CD8-positive, alpha-beta memory T cell (primary cell): ENCODE results near the gene NAT14. TPM values are rescaled to one million over a fixed set of nuclear protein-coding genes. Genes with fewer than 3 reads are reported as not detected.

ENCODE experiments used
- CTCF ChIA-PET: fragments of 350-600 bp; sonication (Branson Sonifier 250); formaldehyde crosslinking; loops from one replicate; lab custom pipeline; 2021; ENCODE audit warnings: antibody characterized with exemption; lab: Charles Lee
- POLR2A ChIA-PET: fragments of 350-600 bp; sonication (Branson Sonifier 250); formaldehyde crosslinking; loops from one replicate; lab custom pipeline; 2021; ENCODE audit warnings: antibody characterized with exemption; lab: Charles Lee
- DNase-seq, 5 donors: peaks; one replicate each; pipeline versions ENCODE4 v3.0.0 to v3.0.0-alpha.2; 2020 to 2022; ENCODE audit warnings: mixed read lengths in 1 of 5
- H3K27ac ChIP-seq: one replicate; pipeline ENCODE4 v1.7.0; 2013; ENCODE audit warnings: low read depth, mild to moderate bottlenecking, low read length, moderate library complexity
- H3K27me3 ChIP-seq: 2 replicates; pipeline ENCODE4 v1.7.0; 2013; ENCODE audit warnings: low read length, mild to moderate bottlenecking; ENCODE audit not compliant: insufficient read depth, poor library complexity, severe bottlenecking
- H3K36me3 ChIP-seq: 2 replicates; pipeline ENCODE4 v1.7.0; 2013; ENCODE audit warnings: mild to moderate bottlenecking, low read length, moderate library complexity; ENCODE audit not compliant: insufficient read depth
- H3K4me1 ChIP-seq: 2 replicates; pipeline ENCODE4 v1.7.0; 2013; ENCODE audit warnings: mild to moderate bottlenecking, low read length, moderate library complexity; ENCODE audit not compliant: insufficient read depth
- H3K4me3 ChIP-seq: 2 replicates; pipeline ENCODE4 v1.7.0; 2013; ENCODE audit warnings: mild to moderate bottlenecking, low read length
- H3K9me3 ChIP-seq: 2 replicates; pipeline ENCODE4 v1.7.0; 2013; ENCODE audit warnings: mild to moderate bottlenecking, low read length
- H3K27ac Mint-ChIP-seq, 8 donors: one replicate each; pipeline ENCODE4 v1.8.0; 2020 to 2021; ENCODE audit warnings: mixed read lengths in 8 of 8, mild to moderate bottlenecking in 6 of 8, inconsistent platforms in 3 of 8, moderate library complexity in 3 of 8
- H3K27me3 Mint-ChIP-seq, 2 donors: one replicate each; pipeline ENCODE4 v1.8.0; 2020 to 2021; ENCODE audit warnings: mixed read lengths in 2 of 2, mild to moderate bottlenecking in 1 of 2, moderate library complexity in 1 of 2
- H3K36me3 Mint-ChIP-seq, 3 donors: one replicate each; pipeline ENCODE4 v1.8.0; 2020 to 2021; ENCODE audit warnings: mixed read lengths in 3 of 3, inconsistent platforms in 1 of 3, mild to moderate bottlenecking in 1 of 3
- H3K4me1 Mint-ChIP-seq, 3 donors: one replicate each; pipeline ENCODE4 v1.8.0; 2020 to 2021; ENCODE audit warnings: mixed read lengths in 3 of 3, inconsistent platforms in 1 of 3, mild to moderate bottlenecking in 1 of 3
- H3K4me3 Mint-ChIP-seq, 7 donors: one replicate each; pipeline ENCODE4 v1.8.0; 2020 to 2021; ENCODE audit warnings: mixed read lengths in 7 of 7, mild to moderate bottlenecking in 6 of 7, moderate library complexity in 4 of 7, inconsistent platforms in 2 of 7
- H3K9me3 Mint-ChIP-seq, 5 donors: one replicate each; pipeline ENCODE4 v1.8.0; 2020 to 2022; ENCODE audit warnings: mixed read lengths in 5 of 5, mild to moderate bottlenecking in 3 of 5, moderate library complexity in 2 of 5, inconsistent platforms in 1 of 5
- polyA plus RNA-seq: library from polyadenylated mRNA; unstranded; fragments of 300-500 nt; fragmentation: Illumina TruSeq; gene quantifications from one replicate; pipeline ENCODE4 v1.2.3, GENCODE V29; 2021
- total RNA-seq, 2 experiments: library from RNA; stranded (reverse); gene quantifications; one replicate each; pipeline ENCODE4 v1.2.3, GENCODE V29; 2021

Gene NAT14
- 10 to 100 TPM; 27.5 to 28.4 TPM for total RNA-seq
- 7.0 TPM for polyA plus RNA-seq

- ChIA-PET POLR2A (interaction anchor here (0.6 to 1.9 kb wide), 5 partner anchors 8 to 226 kb away, joined by 3 to 14 read pairs (median 6); partner anchors contain the start of genes ISOC2, PPP6R1, UBE2S and ZNF628), CTCF (interaction anchor here (0.8 to 6.4 kb wide), 4 partner anchors 9 to 343 kb away, joined by 3 to 34 read pairs (median 7); partner anchors contain the start of gene ZNF628)
- no peaks in the 10 kb centered on the region for H3K9me3 ChIP-seq
- no peaks in the 10 kb centered on the region for H3K27me3 ChIP-seq
- peak within 1 kb of the TSS; percentile 61 for H3K27ac ChIP-seq
- peaks cover 10% of the 10 kb centered on the region for H3K4me1 ChIP-seq
- peak within 1 kb of the TSS; percentile 64 for H3K4me3 ChIP-seq
- Mint-ChIP-seq H3K27ac (peak within 1 kb of the TSS; percentile 77 to 98 (median 90)), H3K27me3 (no peaks in the 10 kb centered on the region), H3K4me3 (peak within 1 kb of the TSS; percentile 73 to 88 (median 77)), H3K9me3 (no peaks in the 10 kb centered on the region), H3K36me3 (peaks cover 0 to 13% (median 0%) of the 10 kb centered on the region in 3 donors), H3K4me1 (peaks cover 6 to 31% (median 11%) of the 10 kb centered on the region in 3 donors)
- no peaks in the 10 kb centered on the region for H3K36me3 ChIP-seq
- peak; percentile 49 to 82 (median 70) for DNase-seq
These were observed at the start of gene NAT14 for GRCh38 chr19:55484593-55485438. Gene NAT14, plus strand, starts transcription at chr19:55485188. Its CDS starts 521 bp downstream, at chr19:55485709.

DNA sequence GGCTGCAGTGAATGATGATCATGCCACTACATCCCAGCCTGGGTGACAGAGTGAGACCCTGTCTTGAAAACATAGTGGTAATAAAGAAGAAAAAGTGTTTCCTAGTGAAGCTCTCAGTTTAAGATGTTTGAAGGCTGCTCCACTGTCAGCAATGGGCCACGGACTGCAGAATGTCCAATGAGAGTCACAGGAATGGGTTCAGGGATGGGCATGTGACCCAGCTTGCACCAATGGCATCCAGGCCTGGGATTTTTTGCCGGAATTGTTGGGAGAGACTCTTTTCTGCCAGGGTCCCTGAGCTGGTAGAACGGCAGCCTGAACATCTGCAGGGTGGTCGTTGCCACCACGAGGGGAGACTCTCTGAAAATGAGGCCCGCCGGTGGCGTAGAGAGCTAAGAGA is 48.1 kb upstream of the NAT14 start:
- H3K9me3 Mint-ChIP-seq: peaks cover 0 to 3% (median 3%) of the 10 kb centered on the region in 5 donors
- H3K4me3 ChIP-seq: no peak overlapping the region
- H3K27ac Mint-ChIP-seq: no peak overlapping the region
- H3K4me1 Mint-ChIP-seq: peaks cover 12 to 19% (median 13%) of the 10 kb centered on the region in 3 donors
- DNase-seq: no peak
- POLR2A ChIA-PET: no interaction called here
- H3K36me3 ChIP-seq: no peaks in the 10 kb centered on the region
- CTCF ChIA-PET: interaction anchor here (1.0 to 1.1 kb wide), 2 partner anchors 32 to 67 kb away, joined by 3 to 4 read pairs; no protein-coding TSS in a partner anchor
- no peak overlapping the region for H3K27ac ChIP-seq
- H3K36me3 Mint-ChIP-seq: peaks cover 0 to 5% (median 1%) of the 10 kb centered on the region in 3 donors
- H3K4me3 Mint-ChIP-seq: no peak overlapping the region
- peaks cover 12% of the 10 kb centered on the region for H3K4me1 ChIP-seq
- H3K27me3 Mint-ChIP-seq: peaks cover 46 to 54% of the 10 kb centered on the region in 2 donors
- no peaks in the 10 kb centered on the region for H3K9me3 ChIP-seq
- peaks cover 48% of the 10 kb centered on the region for H3K27me3 ChIP-seq

DNA sequence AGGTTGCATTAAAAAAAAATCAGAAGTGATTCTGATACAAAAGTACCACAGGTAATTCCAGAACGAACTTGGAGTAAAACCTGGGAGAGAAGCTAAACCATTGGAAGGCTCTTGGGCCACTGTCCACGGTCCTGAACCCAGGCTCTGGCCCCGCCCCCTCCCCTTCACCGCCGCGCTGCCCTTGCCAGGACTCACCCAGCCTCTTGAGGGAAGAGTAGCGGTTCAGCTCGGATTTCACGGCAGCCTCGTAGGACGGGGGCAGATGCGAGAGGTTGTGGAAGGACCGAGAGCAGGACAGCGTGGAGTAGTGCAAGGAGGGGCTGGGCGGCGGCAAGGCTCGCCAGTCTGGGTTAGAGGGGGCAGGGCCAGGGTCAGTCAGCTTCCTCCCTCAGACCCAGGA is 47.6 kb upstream of the NAT14 start:
- H3K4me3 Mint-ChIP-seq: no peak overlapping the region
- no peak overlapping the region for H3K27ac ChIP-seq
- H3K9me3 Mint-ChIP-seq: peaks cover 0 to 3% (median 3%) of the 10 kb centered on the region in 5 donors
- H3K27me3 Mint-ChIP-seq: peaks cover 43 to 51% of the 10 kb centered on the region in 2 donors
- CTCF ChIA-PET: interaction anchor here (1.0 to 1.1 kb wide), 2 partner anchors 31 to 66 kb away, joined by 3 to 4 read pairs; no protein-coding TSS in a partner anchor
- no peak overlapping the region for H3K4me3 ChIP-seq
- DNase-seq: no peak
- no peaks in the 10 kb centered on the region for H3K9me3 ChIP-seq
- peaks cover 44% of the 10 kb centered on the region for H3K27me3 ChIP-seq
- peaks cover 15% of the 10 kb centered on the region for H3K4me1 ChIP-seq
- no peaks in the 10 kb centered on the region for H3K36me3 ChIP-seq
- POLR2A ChIA-PET: no interaction called here
- peaks cover 0 to 5% (median 1%) of the 10 kb centered on the region in 3 donors for H3K36me3 Mint-ChIP-seq
- H3K4me1 Mint-ChIP-seq: peaks cover 13 to 19% (median 14%) of the 10 kb centered on the region in 3 donors
- H3K27ac Mint-ChIP-seq: no peak overlapping the region

DNA sequence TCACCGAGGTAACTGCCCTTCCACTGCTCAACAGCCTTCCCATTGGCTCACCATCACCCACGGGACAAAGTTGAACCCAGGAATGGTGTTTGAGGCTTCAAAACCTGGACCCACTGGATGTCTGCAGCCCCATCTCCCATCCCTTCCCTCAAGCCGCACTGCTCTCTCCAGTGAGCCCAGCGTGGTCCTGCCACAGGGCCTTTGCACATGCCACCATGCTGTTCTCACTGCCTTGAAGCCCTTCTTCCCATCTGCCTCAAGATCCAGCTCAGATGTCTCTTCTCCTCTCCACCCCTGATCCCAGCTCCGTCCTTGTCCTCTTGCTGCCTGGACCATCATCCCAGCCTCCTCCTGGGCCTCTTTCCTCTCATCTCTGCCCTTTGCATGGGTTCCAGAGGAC is 45.9 kb upstream of the NAT14 start:
- POLR2A ChIA-PET: no interaction called here
- H3K4me3 Mint-ChIP-seq: no peak overlapping the region
- Histone ChIP-seq H3K4me1 (peaks cover 15% of the 10 kb centered on the region), H3K27ac (no peak overlapping the region), H3K9me3 (no peaks in the 10 kb centered on the region), H3K27me3 (peaks cover 46% of the 10 kb centered on the region), H3K4me3 (no peak overlapping the region), H3K36me3 (no peaks in the 10 kb centered on the region)
- CTCF ChIA-PET: no interaction called here
- H3K9me3 Mint-ChIP-seq: peaks cover 0 to 3% (median 3%) of the 10 kb centered on the region in 5 donors
- H3K36me3 Mint-ChIP-seq: peaks cover 0 to 5% (median 1%) of the 10 kb centered on the region in 3 donors
- peaks cover 13 to 31% (median 22%) of the 10 kb centered on the region in 3 donors for H3K4me1 Mint-ChIP-seq
- peaks cover 48 to 58% of the 10 kb centered on the region in 2 donors for H3K27me3 Mint-ChIP-seq
- DNase-seq: no peak
- H3K27ac Mint-ChIP-seq: no peak overlapping the region

- Histone ChIP-seq H3K4me3 (no peak overlapping the region), H3K9me3 (no peaks in the 10 kb centered on the region), H3K4me1 (peaks cover 15% of the 10 kb centered on the region), H3K27ac (peak overlapping the region; percentile 51), H3K27me3 (peaks cover 47% of the 10 kb centered on the region), H3K36me3 (no peaks in the 10 kb centered on the region)
- ChIA-PET CTCF (no interaction called here), POLR2A (no interaction called here)
- peak overlapping the region in 1 of 8 donors; percentile 31 for H3K27ac Mint-ChIP-seq
- DNase-seq: no peak
- H3K4me1 Mint-ChIP-seq: peaks cover 13 to 31% (median 22%) of the 10 kb centered on the region in 3 donors
- H3K27me3 Mint-ChIP-seq: peaks cover 63 to 70% of the 10 kb centered on the region in 2 donors
- H3K9me3 Mint-ChIP-seq: peaks cover 0 to 3% (median 3%) of the 10 kb centered on the region in 5 donors
- peak overlapping the region in 3 of 7 donors; percentile 41 to 62 (median 46) for H3K4me3 Mint-ChIP-seq
- peaks cover 0 to 5% (median 1%) of the 10 kb centered on the region in 3 donors for H3K36me3 Mint-ChIP-seq
These were observed 44.4 kb upstream of the NAT14 start for GRCh38 chr19:55440411-55441105.

- Histone ChIP-seq H3K27ac (no peak overlapping the region), H3K4me3 (no peak overlapping the region), H3K4me1 (peaks cover 15% of the 10 kb centered on the region), H3K27me3 (peaks cover 47% of the 10 kb centered on the region), H3K9me3 (no peaks in the 10 kb centered on the region), H3K36me3 (no peaks in the 10 kb centered on the region)
- peaks cover 67 to 76% of the 10 kb centered on the region in 2 donors for H3K27me3 Mint-ChIP-seq
- H3K36me3 Mint-ChIP-seq: peaks cover 0 to 5% (median 1%) of the 10 kb centered on the region in 3 donors
- ChIA-PET CTCF (interaction anchor here (1.2 kb wide), 1 partner anchor 26 kb away, joined by 3 read pairs; no protein-coding TSS in a partner anchor), POLR2A (no interaction called here)
- H3K4me3 Mint-ChIP-seq: peak overlapping the region in 6 of 7 donors; percentile 3 to 46 (median 30)
- peaks cover 0 to 3% (median 3%) of the 10 kb centered on the region in 5 donors for H3K9me3 Mint-ChIP-seq
- DNase-seq: no peak
- peak overlapping the region in 1 of 8 donors; percentile 31 for H3K27ac Mint-ChIP-seq
- peaks cover 13 to 31% (median 22%) of the 10 kb centered on the region in 3 donors for H3K4me1 Mint-ChIP-seq
These were observed 43.7 kb upstream of the NAT14 start for GRCh38 chr19:55441319-55441691.

DNA sequence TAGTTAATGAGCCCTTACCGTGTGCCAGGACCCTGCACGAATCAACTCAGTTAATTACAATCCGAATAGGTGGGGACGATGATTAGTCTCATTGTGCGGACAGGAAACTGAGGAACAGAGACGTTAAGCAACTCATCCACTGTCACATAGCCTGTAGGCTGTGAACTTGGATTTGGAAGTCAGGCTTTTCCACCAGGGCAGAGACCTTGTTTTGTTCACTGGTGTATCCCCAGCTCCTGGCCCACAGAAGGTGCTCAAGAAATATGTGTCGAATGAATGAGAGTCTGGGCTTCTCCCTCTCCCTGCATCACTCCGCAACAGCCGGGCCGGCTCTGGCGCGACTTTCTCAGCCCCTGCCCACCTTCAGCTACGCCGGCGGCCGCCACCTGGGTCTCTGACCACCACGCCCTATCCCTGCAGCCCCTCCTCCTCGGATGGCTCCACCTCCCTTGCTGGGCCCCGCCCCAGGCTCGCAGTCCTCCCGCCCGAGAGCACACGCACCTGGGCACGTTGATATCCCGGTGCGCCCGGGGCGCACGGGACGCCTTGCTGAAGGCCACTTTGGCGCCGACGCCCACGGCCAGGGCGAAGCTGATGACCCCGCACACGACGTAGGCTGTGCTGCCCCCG is 43.2 kb upstream of the NAT14 start:
- no peak overlapping the region for H3K27ac ChIP-seq
- peaks cover 0 to 5% (median 1%) of the 10 kb centered on the region in 3 donors for H3K36me3 Mint-ChIP-seq
- no peak for DNase-seq
- peak overlapping the region in 2 of 8 donors; percentile 0 to 50 for H3K27ac Mint-ChIP-seq
- peaks cover 0 to 3% (median 3%) of the 10 kb centered on the region in 5 donors for H3K9me3 Mint-ChIP-seq
- H3K27me3 Mint-ChIP-seq: peaks cover 63 to 72% of the 10 kb centered on the region in 2 donors
- ChIA-PET CTCF (interaction anchor here (1.2 kb wide), 1 partner anchor 26 kb away, joined by 3 read pairs; no protein-coding TSS in a partner anchor), POLR2A (no interaction called here)
- no peak overlapping the region for H3K4me3 ChIP-seq
- no peaks in the 10 kb centered on the region for H3K36me3 ChIP-seq
- peaks cover 47% of the 10 kb centered on the region for H3K27me3 ChIP-seq
- H3K9me3 ChIP-seq: no peaks in the 10 kb centered on the region
- H3K4me1 ChIP-seq: peaks cover 15% of the 10 kb centered on the region
- H3K4me1 Mint-ChIP-seq: peaks cover 13 to 29% (median 22%) of the 10 kb centered on the region in 3 donors
- H3K4me3 Mint-ChIP-seq: peak overlapping the region in 5 of 7 donors; percentile 9 to 77 (median 41)
